ENCODE measurements around the gene PDE4D.
"Not testable (repeated sequence)": the region's sequence is repeated elsewhere in the genome, so short reads cannot be mapped to it uniquely, and the experiment has no call there.

Gene PDE4D

GRCh38 chr5:59005934-59006701, 887.4 kb downstream of the PDE4D start:
- Histone ChIP-seq H3K4me1 (ENCODE audit: control insufficient read depth, insufficient read depth, low read length) (peaks cover 22% of the 10 kb centered on the region), H3K9ac (ENCODE audit: low read depth, low read length) (no peak overlapping the region), H3K36me3 (ENCODE audit: control insufficient read depth, insufficient read depth, low read length) (no peaks in the 10 kb centered on the region), H3K27me3 (ENCODE audit: control insufficient read depth, insufficient read depth, low read length) (no peaks in the 10 kb centered on the region), H3K9me3 (ENCODE audit: control insufficient read depth, insufficient read depth, low read length) (no peaks in the 10 kb centered on the region), H3K4me3 (ENCODE audit: low read depth, low read length) (no peak overlapping the region)

- H3K9ac ChIP-seq (ENCODE audit: low read depth, low read length) = no peak overlapping the region
- H3K27me3 ChIP-seq (ENCODE audit: control insufficient read depth, insufficient read depth, low read length) = no peaks in the 10 kb centered on the region
- no peaks in the 10 kb centered on the region for H3K9me3 ChIP-seq (ENCODE audit: control insufficient read depth, insufficient read depth, low read length)
- H3K36me3 ChIP-seq (ENCODE audit: control insufficient read depth, insufficient read depth, low read length) = no peaks in the 10 kb centered on the region
- H3K4me3 ChIP-seq (ENCODE audit: low read depth, low read length) = no peak overlapping the region
- H3K4me1 ChIP-seq (ENCODE audit: control insufficient read depth, insufficient read depth, low read length) = peaks cover 27% of the 10 kb centered on the region
Measured at GRCh38 chr5:59003641-59004040, 889.9 kb downstream of the PDE4D start.

- Histone ChIP-seq H3K9ac (ENCODE audit: low read depth, low read length) (no peak overlapping the region), H3K9me3 (ENCODE audit: control insufficient read depth, insufficient read depth, low read length) (no peaks in the 10 kb centered on the region), H3K4me3 (ENCODE audit: low read depth, low read length) (no peak overlapping the region), H3K4me1 (ENCODE audit: control insufficient read depth, insufficient read depth, low read length) (peaks cover 27% of the 10 kb centered on the region), H3K36me3 (ENCODE audit: control insufficient read depth, insufficient read depth, low read length) (no peaks in the 10 kb centered on the region), H3K27me3 (ENCODE audit: control insufficient read depth, insufficient read depth, low read length) (no peaks in the 10 kb centered on the region)
Measured at GRCh38 chr5:59003124-59003523, 890.4 kb downstream of the PDE4D start.

- H3K4me1 ChIP-seq (ENCODE audit: control insufficient read depth, insufficient read depth, low read length) = peaks cover 27% of the 10 kb centered on the region
- no peak overlapping the region for H3K4me3 ChIP-seq (ENCODE audit: low read depth, low read length)
- H3K36me3 ChIP-seq (ENCODE audit: control insufficient read depth, insufficient read depth, low read length) = no peaks in the 10 kb centered on the region
- no peak overlapping the region for H3K9ac ChIP-seq (ENCODE audit: low read depth, low read length)
- no peaks in the 10 kb centered on the region for H3K9me3 ChIP-seq (ENCODE audit: control insufficient read depth, insufficient read depth, low read length)
- no peaks in the 10 kb centered on the region for H3K27me3 ChIP-seq (ENCODE audit: control insufficient read depth, insufficient read depth, low read length)
Measured at GRCh38 chr5:59002162-59002825, 891.2 kb downstream of the PDE4D start.

GRCh38 chr5:59001716-59002115, 891.8 kb downstream of the PDE4D start:
- Histone ChIP-seq H3K4me1 (ENCODE audit: control insufficient read depth, insufficient read depth, low read length) (peaks cover 27% of the 10 kb centered on the region), H3K9me3 (ENCODE audit: control insufficient read depth, insufficient read depth, low read length) (no peaks in the 10 kb centered on the region), H3K36me3 (ENCODE audit: control insufficient read depth, insufficient read depth, low read length) (no peaks in the 10 kb centered on the region), H3K27me3 (ENCODE audit: control insufficient read depth, insufficient read depth, low read length) (no peaks in the 10 kb centered on the region), H3K4me3 (ENCODE audit: low read depth, low read length) (no peak overlapping the region), H3K9ac (ENCODE audit: low read depth, low read length) (no peak overlapping the region)

GRCh38 chr5:59001154-59001553, 892.4 kb downstream of the PDE4D start:
- Histone ChIP-seq H3K4me3 (ENCODE audit: low read depth, low read length) (no peak overlapping the region), H3K36me3 (ENCODE audit: control insufficient read depth, insufficient read depth, low read length) (no peaks in the 10 kb centered on the region), H3K27me3 (ENCODE audit: control insufficient read depth, insufficient read depth, low read length) (no peaks in the 10 kb centered on the region), H3K4me1 (ENCODE audit: control insufficient read depth, insufficient read depth, low read length) (peaks cover 27% of the 10 kb centered on the region), H3K9me3 (ENCODE audit: control insufficient read depth, insufficient read depth, low read length) (no peaks in the 10 kb centered on the region), H3K9ac (ENCODE audit: low read depth, low read length) (no peak overlapping the region)

GRCh38 chr5:59000211-59000610, 893.3 kb downstream of the PDE4D start:
- no peaks in the 10 kb centered on the region for H3K36me3 ChIP-seq (ENCODE audit: control insufficient read depth, insufficient read depth, low read length)
- H3K4me1 ChIP-seq (ENCODE audit: control insufficient read depth, insufficient read depth, low read length) = peaks cover 23% of the 10 kb centered on the region
- H3K27me3 ChIP-seq (ENCODE audit: control insufficient read depth, insufficient read depth, low read length) = no peaks in the 10 kb centered on the region
- no peak overlapping the region for H3K9ac ChIP-seq (ENCODE audit: low read depth, low read length)
- no peaks in the 10 kb centered on the region for H3K9me3 ChIP-seq (ENCODE audit: control insufficient read depth, insufficient read depth, low read length)
- no peak overlapping the region for H3K4me3 ChIP-seq (ENCODE audit: low read depth, low read length)

- Histone ChIP-seq H3K4me3 (ENCODE audit: low read depth, low read length) (no peak overlapping the region), H3K27me3 (ENCODE audit: control insufficient read depth, insufficient read depth, low read length) (no peaks in the 10 kb centered on the region), H3K9me3 (ENCODE audit: control insufficient read depth, insufficient read depth, low read length) (no peaks in the 10 kb centered on the region), H3K9ac (ENCODE audit: low read depth, low read length) (no peak overlapping the region), H3K36me3 (ENCODE audit: control insufficient read depth, insufficient read depth, low read length) (no peaks in the 10 kb centered on the region), H3K4me1 (ENCODE audit: control insufficient read depth, insufficient read depth, low read length) (peaks cover 25% of the 10 kb centered on the region)
Measured at GRCh38 chr5:58999804-59000203, 893.7 kb downstream of the PDE4D start.

GRCh38 chr5:58998544-58998943, 895.0 kb downstream of the PDE4D start:
- H3K36me3 ChIP-seq (ENCODE audit: control insufficient read depth, insufficient read depth, low read length) = no peaks in the 10 kb centered on the region
- no peak overlapping the region for H3K4me3 ChIP-seq (ENCODE audit: low read depth, low read length)
- H3K9me3 ChIP-seq (ENCODE audit: control insufficient read depth, insufficient read depth, low read length) = no peaks in the 10 kb centered on the region
- H3K27me3 ChIP-seq (ENCODE audit: control insufficient read depth, insufficient read depth, low read length) = no peaks in the 10 kb centered on the region
- H3K9ac ChIP-seq (ENCODE audit: low read depth, low read length) = no peak overlapping the region
- peaks cover 31% of the 10 kb centered on the region for H3K4me1 ChIP-seq (ENCODE audit: control insufficient read depth, insufficient read depth, low read length)

GRCh38 chr5:58995779-58996178, 897.7 kb downstream of the PDE4D start:
- peaks cover 16% of the 10 kb centered on the region for H3K4me1 ChIP-seq (ENCODE audit: control insufficient read depth, insufficient read depth, low read length)
- not testable (repeated sequence) for H3K36me3 ChIP-seq (ENCODE audit: control insufficient read depth, insufficient read depth, low read length); H3K4me3 ChIP-seq (ENCODE audit: low read depth, low read length); H3K9ac ChIP-seq (ENCODE audit: low read depth, low read length); H3K9me3 ChIP-seq (ENCODE audit: control insufficient read depth, insufficient read depth, low read length); H3K27me3 ChIP-seq (ENCODE audit: control insufficient read depth, insufficient read depth, low read length)

- Histone ChIP-seq H3K9ac (ENCODE audit: low read depth, low read length) (no peak overlapping the region), H3K4me3 (ENCODE audit: low read depth, low read length) (no peak overlapping the region), H3K4me1 (ENCODE audit: control insufficient read depth, insufficient read depth, low read length) (peaks cover 12% of the 10 kb centered on the region), H3K27me3 (ENCODE audit: control insufficient read depth, insufficient read depth, low read length) (no peaks in the 10 kb centered on the region), H3K9me3 (ENCODE audit: control insufficient read depth, insufficient read depth, low read length) (no peaks in the 10 kb centered on the region), H3K36me3 (ENCODE audit: control insufficient read depth, insufficient read depth, low read length) (no peaks in the 10 kb centered on the region)
Measured at GRCh38 chr5:58993461-58993860, 900.1 kb downstream of the PDE4D start.

- H3K27me3 ChIP-seq (ENCODE audit: control insufficient read depth, insufficient read depth, low read length) = no peaks in the 10 kb centered on the region
Measured at GRCh38 chr5:58988938-58989337, 904.6 kb downstream of the PDE4D start.

More at GRCh38 chr5:58988938-58989337, 904.6 kb downstream of the PDE4D start:
- Histone ChIP-seq H3K9me3 (ENCODE audit: control insufficient read depth, insufficient read depth, low read length) (no peaks in the 10 kb centered on the region), H3K4me3 (ENCODE audit: low read depth, low read length) (no peak overlapping the region), H3K9ac (ENCODE audit: low read depth, low read length) (no peak overlapping the region), H3K36me3 (ENCODE audit: control insufficient read depth, insufficient read depth, low read length) (no peaks in the 10 kb centered on the region), H3K4me1 (ENCODE audit: control insufficient read depth, insufficient read depth, low read length) (peaks cover 7% of the 10 kb centered on the region)
